HL-60 (cell line): ENCODE results near the gene TAB2.

Experiments
- GABPA ChIP-seq: IDR thresholded peaks from 2 replicates; pipeline ENCODE4 v1.6.1; 2012; ENCODE audit warnings: low read depth
- POLR2AphosphoS5 ChIP-seq: IDR thresholded peaks from 2 replicates; pipeline ENCODE4 v1.6.1; 2012; ENCODE audit warnings: low read depth
- SPI1 ChIP-seq: IDR thresholded peaks from 2 replicates; pipeline ENCODE4 v1.6.1; 2012; ENCODE audit warnings: low read depth, mild to moderate bottlenecking, borderline replicate concordance
- TF ChIP-seq, protein P1 (sequence below): IDR thresholded peaks from one replicate; pipeline ENCODE4 v1.5.1; 2011; ENCODE audit warnings: low read length, control low read depth, inconsistent platforms; ENCODE audit not compliant: insufficient read depth

DNA sequence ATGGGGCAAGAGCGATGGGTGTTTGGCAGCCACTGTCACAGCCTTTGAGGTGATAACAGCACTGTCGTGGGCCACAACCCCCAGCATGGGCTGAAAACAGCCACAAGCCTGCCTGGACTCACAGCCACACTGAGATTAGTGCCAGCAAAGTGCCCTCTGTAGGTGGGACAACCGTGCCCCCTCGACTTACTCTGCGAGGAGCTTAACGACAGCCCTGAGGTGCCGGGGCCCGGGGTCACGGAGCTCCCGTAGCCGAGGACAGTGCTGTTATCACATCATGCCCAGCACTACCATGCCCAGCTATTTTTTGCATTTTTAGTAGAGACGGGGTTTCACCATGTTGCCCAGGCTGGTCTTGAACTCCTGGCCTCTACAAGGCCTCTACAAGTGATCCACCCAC lies 119.1 kb downstream of the TAB2 start:
- TF ChIP-seq, protein P1, sequence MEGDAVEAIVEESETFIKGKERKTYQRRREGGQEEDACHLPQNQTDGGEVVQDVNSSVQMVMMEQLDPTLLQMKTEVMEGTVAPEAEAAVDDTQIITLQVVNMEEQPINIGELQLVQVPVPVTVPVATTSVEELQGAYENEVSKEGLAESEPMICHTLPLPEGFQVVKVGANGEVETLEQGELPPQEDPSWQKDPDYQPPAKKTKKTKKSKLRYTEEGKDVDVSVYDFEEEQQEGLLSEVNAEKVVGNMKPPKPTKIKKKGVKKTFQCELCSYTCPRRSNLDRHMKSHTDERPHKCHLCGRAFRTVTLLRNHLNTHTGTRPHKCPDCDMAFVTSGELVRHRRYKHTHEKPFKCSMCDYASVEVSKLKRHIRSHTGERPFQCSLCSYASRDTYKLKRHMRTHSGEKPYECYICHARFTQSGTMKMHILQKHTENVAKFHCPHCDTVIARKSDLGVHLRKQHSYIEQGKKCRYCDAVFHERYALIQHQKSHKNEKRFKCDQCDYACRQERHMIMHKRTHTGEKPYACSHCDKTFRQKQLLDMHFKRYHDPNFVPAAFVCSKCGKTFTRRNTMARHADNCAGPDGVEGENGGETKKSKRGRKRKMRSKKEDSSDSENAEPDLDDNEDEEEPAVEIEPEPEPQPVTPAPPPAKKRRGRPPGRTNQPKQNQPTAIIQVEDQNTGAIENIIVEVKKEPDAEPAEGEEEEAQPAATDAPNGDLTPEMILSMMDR = no peak
- TF ChIP-seq POLR2AphosphoS5 = no peak
- no peak for TF ChIP-seq GABPA
- no peak for TF ChIP-seq SPI1
